GM10847 (cell line): Measurements from ENCODE around the gene PMAIP1.

Experiments used
- POLR2A ChIP-seq: IDR thresholded peaks from 2 replicates; pipeline ENCODE4 v1.6.1; 2011; ENCODE audit not compliant: insufficient read length; ENCODE audit errors: extremely low read depth

PMAIP1 gene

DNA sequence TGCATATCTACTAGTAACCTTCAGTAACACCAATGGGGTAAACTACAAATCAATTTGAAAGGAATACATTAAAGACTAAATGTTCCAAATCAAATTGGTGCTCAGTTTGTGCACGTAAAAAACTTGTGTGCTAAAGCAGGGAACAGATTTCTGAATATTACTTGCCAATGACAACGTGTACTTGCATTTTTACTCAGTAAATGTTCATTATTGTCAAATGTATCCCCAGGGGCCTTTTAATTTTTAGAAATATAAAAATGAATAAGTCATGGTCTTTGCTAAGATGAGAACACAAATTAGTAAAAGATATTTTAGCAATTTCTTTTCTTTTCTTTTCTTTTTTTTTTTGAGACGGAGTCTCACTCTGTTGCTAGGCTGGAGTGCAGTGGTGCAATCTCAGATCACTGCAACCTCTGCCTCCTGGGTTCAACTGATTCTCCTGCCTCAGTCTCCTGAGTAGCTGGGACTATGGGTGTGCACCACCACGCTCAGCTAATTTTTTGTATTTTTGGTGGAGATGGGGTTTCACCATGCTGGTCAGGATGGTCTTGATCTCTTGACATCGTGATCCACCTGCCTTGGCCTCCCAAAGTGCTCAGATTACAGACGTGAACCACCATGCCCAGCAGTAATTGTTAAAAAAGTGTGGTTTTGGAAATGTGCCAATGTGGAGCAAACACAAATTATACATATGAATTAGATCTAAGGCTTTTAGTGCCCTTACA is 52.6 kb downstream of the PMAIP1 start:
- TF ChIP-seq POLR2A = no peak
